DOHH2 (cell line): ENCODE data around the gene SNRK.

Experiments
- H3F3A ChIP-seq: fragments of 200-600 bp; sonication (generic), shearing (Covaris generic); 2 replicates; pipeline ENCODE4 v1.6.0; 2016; ENCODE audit warnings: antibody characterized with exemption, mild to moderate bottlenecking; ENCODE audit not compliant: control insufficient read depth, insufficient read depth
- H3K27ac ChIP-seq: fragments of 200-600 bp; sonication (generic); 2 replicates; pipeline ENCODE4 v1.5.1; 2014; ENCODE audit warnings: low read depth, mild to moderate bottlenecking, low read length, moderate library complexity
- H3K27me3 ChIP-seq: fragments of 200-600 bp; sonication (generic); 2 replicates; pipeline ENCODE4 v1.6.1; 2014; ENCODE audit warnings: mild to moderate bottlenecking, low read length, mixed read lengths; ENCODE audit not compliant: control insufficient read depth
- H3K36me3 ChIP-seq: fragments of 200-600 bp; sonication (generic); 2 replicates; pipeline ENCODE4 v1.6.1; 2014; ENCODE audit warnings: mild to moderate bottlenecking, low read length, moderate library complexity, mixed read lengths; ENCODE audit not compliant: control insufficient read depth
- H3K4me1 ChIP-seq: fragments of 200-600 bp; sonication (generic); 2 replicates; pipeline ENCODE4 v1.6.1; 2014; ENCODE audit warnings: mild to moderate bottlenecking, low read length, mixed read lengths; ENCODE audit not compliant: control insufficient read depth
- H3K4me2 ChIP-seq: fragments of 200-600 bp; sonication (generic); 2 replicates; pipeline ENCODE4 v1.6.0; 2014; ENCODE audit warnings: mild to moderate bottlenecking, low read length, moderate library complexity
- H3K4me3 ChIP-seq: fragments of 200-600 bp; sonication (generic); 2 replicates; pipeline ENCODE4 v1.5.1; 2014; ENCODE audit warnings: mild to moderate bottlenecking, low read length, mixed read lengths
- H3K79me2 ChIP-seq: fragments of 200-600 bp; sonication (generic); 2 replicates; pipeline ENCODE4 v1.6.1; 2014; ENCODE audit warnings: mild to moderate bottlenecking, low read length, mixed read lengths; ENCODE audit not compliant: control insufficient read depth
- H3K9me2 ChIP-seq: fragments of 200-600 bp; sonication (generic); replicated peaks from 2 replicates; pipeline ENCODE4 v1.6.1; 2014; ENCODE audit warnings: mild to moderate bottlenecking, low read length, mixed read lengths; ENCODE audit not compliant: control insufficient read depth
- H3K9me3 ChIP-seq: fragments of 200-600 bp; sonication (generic); 2 replicates; pipeline ENCODE4 v1.6.1; 2014; ENCODE audit warnings: antibody characterized with exemption, low read length, mixed read lengths; ENCODE audit not compliant: control insufficient read depth, insufficient read depth
- H4K20me1 ChIP-seq: fragments of 200-600 bp; sonication (generic); 2 replicates; pipeline ENCODE4 v1.6.0; 2014; ENCODE audit warnings: low read depth, mild to moderate bottlenecking, antibody characterized with exemption, low read length, moderate library complexity; ENCODE audit not compliant: control insufficient read depth, insufficient read depth
- CTCF ChIP-seq: fragments of 200-600 bp; sonication (generic); IDR thresholded peaks from one replicate; pipeline ENCODE4 v1.5.1; 2014; ENCODE audit warnings: antibody characterized with exemption, mild to moderate bottlenecking, low read depth, low read length; ENCODE audit not compliant: poor library complexity, severe bottlenecking
- EZH2phosphoT487 ChIP-seq: fragments of 200-600 bp; sonication (generic); IDR thresholded peaks from 2 replicates; pipeline ENCODE4 v1.6.1; 2017; ENCODE audit warnings: borderline replicate concordance, mild to moderate bottlenecking, antibody characterized with exemption, low read length, moderate library complexity, mixed read lengths

The SNRK gene

DNA sequence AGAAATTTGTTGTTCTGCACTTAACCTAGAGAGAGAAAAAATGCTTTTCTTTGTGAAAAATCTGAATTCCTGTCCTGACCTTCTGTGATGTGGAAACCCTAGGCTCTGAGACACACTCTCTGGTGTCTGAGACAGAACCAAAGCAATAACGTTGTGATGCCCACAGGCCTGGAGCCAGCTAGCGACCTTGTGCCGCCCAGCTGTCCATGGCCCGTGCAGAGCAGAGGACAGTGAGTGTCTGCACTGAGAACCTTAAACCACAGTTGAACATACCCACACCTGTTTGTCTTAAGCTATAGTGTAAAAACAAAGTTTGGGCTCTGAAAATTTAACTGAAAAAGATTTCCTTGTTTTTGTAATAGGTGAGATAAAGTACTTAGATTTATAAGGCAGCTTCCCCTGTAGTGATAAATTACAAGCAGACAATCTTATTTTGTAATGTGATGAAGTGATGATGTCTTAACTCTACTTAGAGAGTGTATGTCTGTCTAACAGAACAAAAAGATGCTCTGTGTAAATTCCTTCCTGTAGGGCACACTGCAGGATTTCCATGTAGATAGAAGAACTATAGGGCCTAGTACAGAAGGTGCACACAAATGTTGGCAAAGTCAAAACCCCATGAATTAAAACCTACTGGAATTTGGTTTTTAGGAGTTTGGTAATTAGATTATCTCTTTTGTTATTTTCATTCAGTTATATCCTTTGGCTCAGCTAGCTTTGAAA is 62.7 kb downstream of the SNRK start:
- Histone ChIP-seq H3K27ac (no peak overlapping the region), H4K20me1 (no peaks in the 10 kb centered on the region), H3K4me1 (no peaks in the 10 kb centered on the region), H3K9me3 (peaks cover 5% of the 10 kb centered on the region; the same call in 1 of the 2 replicates), H3K4me3 (no peak overlapping the region), H3K9me2 (no peaks in the 10 kb centered on the region), H3K36me3 (peaks cover 32% of the 10 kb centered on the region), H3K79me2 (no peaks in the 10 kb centered on the region), H3K27me3 (no peaks in the 10 kb centered on the region), H3K4me2 (no peak overlapping the region), H3F3A (no peaks in the 10 kb centered on the region)
- TF ChIP-seq CTCF = no peak
- TF ChIP-seq EZH2phosphoT487 = no peak

DNA sequence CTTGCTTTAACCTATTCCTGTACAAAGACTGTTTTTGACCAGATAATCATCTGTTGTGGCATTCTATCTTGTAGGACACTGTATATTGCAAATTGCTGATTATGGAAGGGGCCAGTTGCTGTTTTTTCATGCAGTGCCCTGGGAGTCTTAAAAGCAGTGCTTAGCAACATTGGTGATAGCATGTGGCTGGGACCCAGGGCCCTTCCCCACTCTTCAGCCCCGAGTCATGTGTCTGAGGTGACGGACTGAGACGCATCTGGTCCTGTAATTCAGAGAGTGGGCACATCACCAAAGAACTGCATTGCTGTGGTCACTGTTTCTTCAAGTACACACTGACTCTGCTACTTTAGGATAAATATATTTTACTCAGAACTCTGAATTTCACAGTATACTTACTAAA is 63.4 kb downstream of the SNRK start:
- H3K9me3 ChIP-seq = peaks cover 7% of the 10 kb centered on the region; the same call in 1 of the 2 replicates
- H3K27me3 ChIP-seq = no peaks in the 10 kb centered on the region
- no peaks in the 10 kb centered on the region for H4K20me1 ChIP-seq
- H3K79me2 ChIP-seq = no peaks in the 10 kb centered on the region
- no peaks in the 10 kb centered on the region for H3F3A ChIP-seq
- H3K36me3 ChIP-seq = peaks cover 31% of the 10 kb centered on the region
- H3K4me3 ChIP-seq = no peak overlapping the region
- H3K4me1 ChIP-seq = no peaks in the 10 kb centered on the region
- H3K27ac ChIP-seq = no peak overlapping the region
- H3K9me2 ChIP-seq = no peaks in the 10 kb centered on the region
- H3K4me2 ChIP-seq = no peak overlapping the region
- no peak for TF ChIP-seq EZH2phosphoT487
- no peak for TF ChIP-seq CTCF

DNA sequence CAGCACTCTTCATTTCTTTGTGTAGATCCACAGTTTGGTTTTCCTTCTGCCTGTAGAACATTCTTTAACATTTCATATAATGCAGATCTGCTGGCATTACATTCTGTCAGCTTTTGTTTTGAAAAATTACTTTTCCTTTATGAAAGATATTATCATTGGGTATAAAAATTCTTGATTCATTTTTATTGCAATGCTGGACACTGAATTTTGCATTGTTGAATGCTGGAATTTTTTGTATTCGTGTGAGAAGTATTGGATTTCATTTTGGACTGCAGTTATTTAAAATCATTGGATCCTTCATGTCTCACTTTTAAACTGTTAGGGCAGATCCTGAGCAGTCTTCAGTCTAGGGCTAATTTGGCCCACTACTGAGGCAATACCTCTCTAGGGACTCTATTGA is 67.1 kb downstream of the SNRK start:
- no peak overlapping the region for H3K4me2 ChIP-seq
- peaks cover 15% of the 10 kb centered on the region for H3K36me3 ChIP-seq
- H3K27ac ChIP-seq = no peak overlapping the region
- H3K79me2 ChIP-seq = no peaks in the 10 kb centered on the region
- H3K27me3 ChIP-seq = no peaks in the 10 kb centered on the region
- no peaks in the 10 kb centered on the region for H4K20me1 ChIP-seq
- H3F3A ChIP-seq = no peaks in the 10 kb centered on the region
- peaks cover 7% of the 10 kb centered on the region; the same call in 1 of the 2 replicates for H3K9me3 ChIP-seq
- H3K9me2 ChIP-seq = no peaks in the 10 kb centered on the region
- TF ChIP-seq EZH2phosphoT487 (no peak), CTCF (no peak)
- no peaks in the 10 kb centered on the region for H3K4me1 ChIP-seq
- H3K4me3 ChIP-seq = no peak overlapping the region
